ENCODE measurements around the gene VTN.

Gene VTN

GRCh38 chr17:28370035-28370743 is at the start of gene VTN:
VTN (minus strand) TSS chr17:28370307; CDS start chr17:28370203, 104 bp downstream.
- peak within 1 kb of the TSS; percentile 34 to 63 for H3K4me3 ChIP-seq (replicated peaks in 1 of 2; ENCODE audit: low read depth in 2 of 2, low read length in 2 of 2)
- TF ChIP-seq, protein P1, sequence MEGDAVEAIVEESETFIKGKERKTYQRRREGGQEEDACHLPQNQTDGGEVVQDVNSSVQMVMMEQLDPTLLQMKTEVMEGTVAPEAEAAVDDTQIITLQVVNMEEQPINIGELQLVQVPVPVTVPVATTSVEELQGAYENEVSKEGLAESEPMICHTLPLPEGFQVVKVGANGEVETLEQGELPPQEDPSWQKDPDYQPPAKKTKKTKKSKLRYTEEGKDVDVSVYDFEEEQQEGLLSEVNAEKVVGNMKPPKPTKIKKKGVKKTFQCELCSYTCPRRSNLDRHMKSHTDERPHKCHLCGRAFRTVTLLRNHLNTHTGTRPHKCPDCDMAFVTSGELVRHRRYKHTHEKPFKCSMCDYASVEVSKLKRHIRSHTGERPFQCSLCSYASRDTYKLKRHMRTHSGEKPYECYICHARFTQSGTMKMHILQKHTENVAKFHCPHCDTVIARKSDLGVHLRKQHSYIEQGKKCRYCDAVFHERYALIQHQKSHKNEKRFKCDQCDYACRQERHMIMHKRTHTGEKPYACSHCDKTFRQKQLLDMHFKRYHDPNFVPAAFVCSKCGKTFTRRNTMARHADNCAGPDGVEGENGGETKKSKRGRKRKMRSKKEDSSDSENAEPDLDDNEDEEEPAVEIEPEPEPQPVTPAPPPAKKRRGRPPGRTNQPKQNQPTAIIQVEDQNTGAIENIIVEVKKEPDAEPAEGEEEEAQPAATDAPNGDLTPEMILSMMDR (IDR thresholded peaks at IDR 0.05; ENCODE audit: low read depth, low read length): no peak
- DNase-seq (ENCODE audit: low read depth in 2 of 2): peak in 1 of 2 donors; percentile 88

DNA sequence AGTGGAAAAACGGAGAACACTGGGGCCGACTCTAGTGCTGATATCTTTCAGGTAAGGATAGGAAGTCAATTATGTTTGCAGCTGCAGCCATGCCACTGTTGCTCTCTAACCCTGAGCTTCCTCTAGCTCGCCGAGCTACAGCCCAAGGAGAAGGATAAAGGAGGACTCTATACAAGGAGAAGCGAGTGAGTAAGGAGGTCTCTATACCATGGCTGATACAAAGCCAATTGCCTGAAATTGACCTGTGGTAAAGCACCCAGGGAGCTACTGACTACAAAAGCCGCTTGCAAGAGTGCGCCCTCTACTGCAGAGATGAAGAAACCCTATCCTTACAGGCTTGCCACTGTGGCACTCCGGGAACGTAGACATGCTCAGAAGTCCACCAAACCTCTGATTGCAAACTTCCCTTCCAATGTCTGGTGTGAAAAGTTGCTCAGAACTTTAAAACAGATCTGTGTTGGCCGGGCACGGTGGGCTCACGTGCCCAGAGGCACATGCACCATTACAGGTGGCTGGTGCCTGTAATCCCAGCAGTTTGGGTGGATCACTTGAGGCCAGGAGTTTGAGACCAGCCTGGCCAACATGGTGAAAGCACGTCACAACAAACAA is 46.7 kb upstream of the VTN start:
- no peak overlapping the region for H3K4me3 ChIP-seq (replicated peaks in 1 of 2; ENCODE audit: low read depth in 2 of 2, low read length in 2 of 2)
- TF ChIP-seq, protein P1 (IDR thresholded peaks at IDR 0.05; ENCODE audit: low read depth, low read length): peak; percentile 84
- DNase-seq (ENCODE audit: low read depth in 2 of 2): peak; percentile 73 to 76

DNA sequence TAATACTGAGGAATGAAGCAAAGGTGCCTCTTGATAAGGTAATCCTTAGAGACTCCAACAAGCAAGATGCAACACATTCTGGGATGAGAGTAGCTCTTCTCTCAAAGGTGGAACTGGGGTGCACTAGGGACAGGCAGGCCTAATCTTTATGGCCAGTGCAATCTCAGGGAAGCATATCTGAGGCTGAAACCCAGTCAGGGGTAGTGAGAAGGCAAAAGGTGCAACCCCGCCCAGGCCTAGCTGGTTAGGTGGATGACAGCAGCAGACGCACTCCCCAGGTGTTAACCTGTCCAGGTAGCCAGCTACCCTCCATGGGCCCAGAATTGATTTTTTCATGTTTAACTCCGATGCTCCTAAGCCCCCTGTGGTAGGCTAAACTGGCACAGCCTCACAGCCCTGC is 45.8 kb upstream of the VTN start:
- TF ChIP-seq, protein P1 (IDR thresholded peaks at IDR 0.05; ENCODE audit: low read depth, low read length): no peak
- no peak for DNase-seq (ENCODE audit: low read depth in 2 of 2)
- H3K4me3 ChIP-seq (replicated peaks in 1 of 2; ENCODE audit: low read depth in 2 of 2, low read length in 2 of 2): no peak overlapping the region

DNA sequence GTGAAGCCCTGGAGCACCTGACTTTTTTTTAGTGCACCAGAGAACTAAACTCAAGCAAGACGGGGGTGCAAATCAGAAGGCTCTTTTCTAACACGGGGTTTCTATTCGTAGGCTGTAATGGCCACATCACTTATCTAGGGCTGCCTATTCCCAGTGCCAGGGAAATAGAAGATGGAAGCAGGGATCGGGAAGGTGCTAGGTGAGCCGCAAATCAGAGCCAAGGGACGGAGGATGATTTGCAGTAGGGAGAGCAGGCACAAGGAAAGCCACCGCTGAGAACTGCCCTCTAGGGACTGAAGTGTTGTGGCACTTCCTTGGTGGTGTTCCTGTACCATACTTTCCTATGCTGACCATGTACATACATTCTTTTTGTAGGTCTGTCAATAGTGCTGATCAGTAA is 43.7 kb upstream of the VTN start:
- no peak for DNase-seq (ENCODE audit: low read depth in 2 of 2)
- TF ChIP-seq, protein P1 (IDR thresholded peaks at IDR 0.05; ENCODE audit: low read depth, low read length): no peak
- no peak overlapping the region for H3K4me3 ChIP-seq (replicated peaks in 1 of 2; ENCODE audit: low read depth in 2 of 2, low read length in 2 of 2)

DNA sequence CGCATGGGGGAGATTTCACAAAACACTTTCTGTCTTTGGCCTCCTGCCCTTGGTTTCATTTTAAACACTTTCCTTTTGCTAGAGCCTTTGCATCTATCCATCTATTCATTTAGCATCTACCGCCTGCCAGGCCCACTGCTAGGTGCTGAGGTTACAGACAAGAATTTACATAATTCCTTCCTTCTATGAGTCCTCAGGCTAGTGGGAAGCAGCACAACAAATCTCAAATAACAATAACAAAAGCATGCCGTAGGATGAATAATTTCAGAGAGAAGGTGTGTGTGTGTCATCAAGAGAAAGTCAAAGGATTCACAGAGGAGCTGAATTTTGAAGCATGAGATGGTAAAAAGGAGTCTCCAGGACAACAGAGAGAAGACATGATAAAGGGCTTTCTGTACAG is 42.0 kb upstream of the VTN start:
- H3K4me3 ChIP-seq (replicated peaks in 1 of 2; ENCODE audit: low read depth in 2 of 2, low read length in 2 of 2): no peak overlapping the region
- TF ChIP-seq, protein P1 (IDR thresholded peaks at IDR 0.05; ENCODE audit: low read depth, low read length): no peak
- no peak for DNase-seq (ENCODE audit: low read depth in 2 of 2)

GRCh38 chr17:28407974-28408306 is 37.8 kb upstream of the VTN start:
- TF ChIP-seq, protein P1 (IDR thresholded peaks at IDR 0.05; ENCODE audit: low read depth, low read length): no peak
- no peak overlapping the region for H3K4me3 ChIP-seq (replicated peaks in 1 of 2; ENCODE audit: low read depth in 2 of 2, low read length in 2 of 2)
- DNase-seq (ENCODE audit: low read depth in 2 of 2): no peak

All from cardiac fibroblast (primary cell).